DND-41 (cell line): ENCODE measurements around the gene NRDC.

Experiments
- EZH2 ChIP-seq: IDR thresholded peaks from 3 replicates; pipeline ENCODE4 v1.6.1; 2012; ENCODE audit warnings: borderline replicate concordance, low read depth, mild to moderate bottlenecking, moderate library complexity, low read length, inconsistent platforms; ENCODE audit not compliant: severe bottlenecking
- TF ChIP-seq, protein P1 (sequence below): IDR thresholded peaks from 2 replicates; pipeline ENCODE4 v1.5.1; 2012; ENCODE audit warnings: borderline replicate concordance, low read length, moderate library complexity, mild to moderate bottlenecking; ENCODE audit not compliant: poor library complexity, severe bottlenecking; ENCODE audit errors: extremely low read depth

DNA sequence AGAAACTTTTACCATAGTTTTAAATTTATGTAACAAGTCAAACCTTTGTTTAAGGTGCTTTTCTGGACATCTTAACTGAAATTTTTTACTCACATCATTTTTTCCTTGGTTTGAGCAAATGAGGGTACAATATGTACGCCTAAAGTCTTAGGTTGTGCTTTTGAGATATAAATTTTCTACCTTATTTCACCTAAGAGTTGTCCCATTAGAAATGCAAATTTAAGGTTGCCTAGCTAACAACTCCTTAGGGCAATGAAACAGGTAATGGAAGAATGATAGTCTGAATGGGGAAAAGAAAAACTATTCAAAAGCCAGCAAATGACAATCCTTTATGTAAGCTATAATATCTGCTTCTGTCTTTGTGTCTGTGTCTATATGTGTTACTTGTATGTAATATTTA is 19.6 kb downstream of the NRDC start:
- TF ChIP-seq, protein P1, sequence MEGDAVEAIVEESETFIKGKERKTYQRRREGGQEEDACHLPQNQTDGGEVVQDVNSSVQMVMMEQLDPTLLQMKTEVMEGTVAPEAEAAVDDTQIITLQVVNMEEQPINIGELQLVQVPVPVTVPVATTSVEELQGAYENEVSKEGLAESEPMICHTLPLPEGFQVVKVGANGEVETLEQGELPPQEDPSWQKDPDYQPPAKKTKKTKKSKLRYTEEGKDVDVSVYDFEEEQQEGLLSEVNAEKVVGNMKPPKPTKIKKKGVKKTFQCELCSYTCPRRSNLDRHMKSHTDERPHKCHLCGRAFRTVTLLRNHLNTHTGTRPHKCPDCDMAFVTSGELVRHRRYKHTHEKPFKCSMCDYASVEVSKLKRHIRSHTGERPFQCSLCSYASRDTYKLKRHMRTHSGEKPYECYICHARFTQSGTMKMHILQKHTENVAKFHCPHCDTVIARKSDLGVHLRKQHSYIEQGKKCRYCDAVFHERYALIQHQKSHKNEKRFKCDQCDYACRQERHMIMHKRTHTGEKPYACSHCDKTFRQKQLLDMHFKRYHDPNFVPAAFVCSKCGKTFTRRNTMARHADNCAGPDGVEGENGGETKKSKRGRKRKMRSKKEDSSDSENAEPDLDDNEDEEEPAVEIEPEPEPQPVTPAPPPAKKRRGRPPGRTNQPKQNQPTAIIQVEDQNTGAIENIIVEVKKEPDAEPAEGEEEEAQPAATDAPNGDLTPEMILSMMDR = no peak
- no peak for TF ChIP-seq EZH2
